Spinal cord (tissue), 10 donors: ENCODE measurements around the gene SNX18. TPM values are rescaled to one million over a fixed set of nuclear protein-coding genes. Genes with fewer than 3 reads are reported as not detected.

Experiments
- DNase-seq, 6 donors: peaks; one replicate each; pipeline versions ENCODE4 v3.0.0 to v3.0.0-alpha.2; 2013 to 2015; ENCODE audit warnings: low spot score in 6 of 6, low read depth in 4 of 6
- H3K27ac ChIP-seq: one replicate; pipeline ENCODE4 v1.5.1; 2013; ENCODE audit warnings: low read depth, low read length, control low read depth
- H3K27me3 ChIP-seq: one replicate; pipeline ENCODE4 v1.6.1; 2013; ENCODE audit warnings: low read length; ENCODE audit not compliant: control insufficient read depth, insufficient read depth
- H3K36me3 ChIP-seq: one replicate; pipeline ENCODE4 v1.6.1; 2013; ENCODE audit warnings: low read length; ENCODE audit not compliant: control insufficient read depth, insufficient read depth
- H3K4me1 ChIP-seq: one replicate; pipeline ENCODE4 v1.6.1; 2013; ENCODE audit warnings: low read length; ENCODE audit not compliant: control insufficient read depth, insufficient read depth
- H3K4me3 ChIP-seq: one replicate; pipeline ENCODE4 v1.5.1; 2013; ENCODE audit warnings: low read depth, low read length, control low read depth
- H3K9me3 ChIP-seq: one replicate; pipeline ENCODE4 v1.6.1; 2013; ENCODE audit warnings: low read length; ENCODE audit not compliant: control insufficient read depth, insufficient read depth
- WGBS: methylation state at CpG from one replicate; pipeline ENCODE4 v1.1.5; 2013; ENCODE audit warnings: missing lambda C conversion rate; ENCODE audit not compliant: insufficient coverage; 5-methylcytosine and 5-hydroxymethylcytosine counted together
- polyA plus RNA-seq, 2 donors: library from polyadenylated mRNA; unstranded; fragments of 120-200 nt; gene quantifications; one replicate each; pipeline ENCODE4 v1.2.1, GENCODE V29; 2013; ENCODE audit not compliant: insufficient read length in 2 of 2
- total RNA-seq, 2 donors: library from RNA; depleted of rRNA in 1 of 2; stranded (reverse); fragments of 120-200 nt in 1 of 2; fragments of >200 nt in 1 of 2; gene quantifications; one replicate each; pipeline versions ENCODE4 v1.2.3 to v1.2.4, GENCODE V29; 2013 to 2014
- donor health status: healthy.

Gene SNX18
- total and polyA plus RNA-seq, 4 donors: 18.2 to 31.6 (median 26.4) TPM

GRCh38 chr5:54563083-54563761 is 45.7 kb downstream of the SNX18 start:
- no peaks in the 10 kb centered on the region for H3K4me1 ChIP-seq
- no peaks in the 10 kb centered on the region for H3K36me3 ChIP-seq
- no peaks in the 10 kb centered on the region for H3K27me3 ChIP-seq
- H3K9me3 ChIP-seq: no peaks in the 10 kb centered on the region
- H3K4me3 ChIP-seq: no peak overlapping the region
- DNase-seq: no peak
- 88% methylated on average over 1 of the region's 1 CpG for WGBS
- no peak overlapping the region for H3K27ac ChIP-seq

GRCh38 chr5:54567996-54568395 is 50.4 kb downstream of the SNX18 start:
- DNase-seq: no peak
- no CpG with 5 or more reads among the region's 2 CpGs for WGBS
- Histone ChIP-seq H3K27me3 (no peaks in the 10 kb centered on the region), H3K27ac (no peak overlapping the region), H3K4me3 (no peak overlapping the region), H3K36me3 (no peaks in the 10 kb centered on the region), H3K4me1 (peaks cover 3% of the 10 kb centered on the region), H3K9me3 (no peaks in the 10 kb centered on the region)

- Histone ChIP-seq H3K36me3 (no peaks in the 10 kb centered on the region), H3K4me3 (no peak overlapping the region), H3K9me3 (no peaks in the 10 kb centered on the region), H3K27ac (peak overlapping the region; percentile 7), H3K4me1 (peaks cover 3% of the 10 kb centered on the region), H3K27me3 (no peaks in the 10 kb centered on the region)
- whole genome bisulfite sequencing: 20% methylated on average over 1 of the region's 5 CpGs
- peak in 4 of 6 donors; percentile 21 to 65 (median 36) for DNase-seq
Observed at GRCh38 chr5:54570916-54571315, 53.4 kb downstream of the SNX18 start.

GRCh38 chr5:54571462-54571861 is 53.9 kb downstream of the SNX18 start:
- H3K4me3 ChIP-seq: no peak overlapping the region
- no CpG with 5 or more reads among the region's 5 CpGs for WGBS
- H3K27me3 ChIP-seq: no peaks in the 10 kb centered on the region
- H3K4me1 ChIP-seq: peaks cover 3% of the 10 kb centered on the region
- H3K27ac ChIP-seq: no peak overlapping the region
- no peaks in the 10 kb centered on the region for H3K9me3 ChIP-seq
- no peaks in the 10 kb centered on the region for H3K36me3 ChIP-seq
- no peak for DNase-seq

- Histone ChIP-seq H3K36me3 (no peaks in the 10 kb centered on the region), H3K4me1 (peaks cover 3% of the 10 kb centered on the region), H3K9me3 (no peaks in the 10 kb centered on the region), H3K27ac (no peak overlapping the region), H3K4me3 (no peak overlapping the region), H3K27me3 (no peaks in the 10 kb centered on the region)
- WGBS: 46% methylated on average over 1 of the region's 4 CpGs
- peak in 1 of 6 donors; percentile 6 for DNase-seq
Observed at GRCh38 chr5:54573812-54574489, 56.4 kb downstream of the SNX18 start.

GRCh38 chr5:54577528-54577927 is 60.0 kb downstream of the SNX18 start:
- Histone ChIP-seq H3K27me3 (no peaks in the 10 kb centered on the region), H3K27ac (no peak overlapping the region), H3K4me3 (no peak overlapping the region), H3K4me1 (no peaks in the 10 kb centered on the region), H3K9me3 (no peaks in the 10 kb centered on the region), H3K36me3 (no peaks in the 10 kb centered on the region)
- no peak for DNase-seq
- 92% methylated on average over 5 of the region's 5 CpGs for WGBS

- Histone ChIP-seq H3K27ac (no peak overlapping the region), H3K27me3 (no peaks in the 10 kb centered on the region), H3K36me3 (no peaks in the 10 kb centered on the region), H3K4me1 (no peaks in the 10 kb centered on the region), H3K4me3 (no peak overlapping the region), H3K9me3 (no peaks in the 10 kb centered on the region)
- DNase-seq: no peak
- WGBS: 93% methylated on average over 3 of the region's 7 CpGs
Observed at GRCh38 chr5:54577937-54578653, 60.5 kb downstream of the SNX18 start.

GRCh38 chr5:54579591-54580295 is 62.2 kb downstream of the SNX18 start:
- no peaks in the 10 kb centered on the region for H3K27me3 ChIP-seq
- H3K4me1 ChIP-seq: no peaks in the 10 kb centered on the region
- H3K4me3 ChIP-seq: no peak overlapping the region
- no peaks in the 10 kb centered on the region for H3K9me3 ChIP-seq
- no CpG with 5 or more reads among the region's 1 CpG for WGBS
- no peaks in the 10 kb centered on the region for H3K36me3 ChIP-seq
- DNase-seq: no peak
- no peak overlapping the region for H3K27ac ChIP-seq

GRCh38 chr5:54580997-54581811 is 63.6 kb downstream of the SNX18 start:
- 39% methylated on average over 4 of the region's 7 CpGs for WGBS
- H3K27ac ChIP-seq: no peak overlapping the region
- H3K27me3 ChIP-seq: no peaks in the 10 kb centered on the region
- no peaks in the 10 kb centered on the region for H3K9me3 ChIP-seq
- H3K36me3 ChIP-seq: no peaks in the 10 kb centered on the region
- H3K4me1 ChIP-seq: no peaks in the 10 kb centered on the region
- no peak for DNase-seq
- no peak overlapping the region for H3K4me3 ChIP-seq
